Measurements from ENCODE around the gene C18orf63.

Gene C18orf63

DNA sequence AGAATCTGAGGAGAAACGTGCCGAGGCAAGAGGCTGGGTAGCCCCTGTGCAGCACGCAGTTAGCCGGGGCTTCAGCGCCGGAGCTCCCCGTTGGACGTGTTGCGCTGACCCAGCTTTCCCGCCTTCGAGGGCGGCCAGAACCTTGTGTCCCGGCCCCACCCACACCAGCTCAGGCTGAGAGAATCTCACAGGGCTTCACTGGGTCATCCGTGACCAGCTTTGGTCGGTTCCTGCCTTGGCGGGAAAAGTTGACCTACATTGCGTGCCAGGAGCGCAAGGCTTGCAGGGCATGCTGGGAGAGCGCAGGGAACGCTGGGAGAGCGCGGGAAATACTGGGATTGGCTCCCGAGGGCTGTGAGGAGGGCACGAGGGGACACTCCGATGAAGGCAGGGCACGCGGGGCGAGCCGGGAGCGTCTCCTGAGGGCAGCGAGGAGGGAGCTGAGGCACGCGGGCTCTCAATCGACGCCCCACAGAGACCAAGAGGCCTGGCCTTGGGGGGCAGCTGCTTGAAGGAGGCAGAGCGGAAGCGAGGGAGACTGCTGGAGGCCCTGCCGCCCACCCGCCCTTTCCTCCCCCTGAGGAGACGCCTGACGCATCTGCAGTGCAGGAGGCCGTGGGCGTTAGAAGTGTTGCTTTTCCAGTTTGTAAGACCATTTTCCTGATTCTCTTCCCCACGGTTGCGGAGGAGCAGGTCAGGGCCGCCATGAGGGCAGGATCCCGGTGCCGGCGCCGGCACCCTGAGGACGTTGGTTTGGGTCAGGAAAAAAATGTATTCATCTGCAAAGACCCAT, at the start of gene C18orf63:
C18orf63 (plus strand) TSS at position 376 of the 793 bp plus-strand sequence. CDS start 2,027 bp downstream, outside the sequence.
- no peak for DNase-seq (ENCODE audit: insufficient read length, low spot score)

DNA sequence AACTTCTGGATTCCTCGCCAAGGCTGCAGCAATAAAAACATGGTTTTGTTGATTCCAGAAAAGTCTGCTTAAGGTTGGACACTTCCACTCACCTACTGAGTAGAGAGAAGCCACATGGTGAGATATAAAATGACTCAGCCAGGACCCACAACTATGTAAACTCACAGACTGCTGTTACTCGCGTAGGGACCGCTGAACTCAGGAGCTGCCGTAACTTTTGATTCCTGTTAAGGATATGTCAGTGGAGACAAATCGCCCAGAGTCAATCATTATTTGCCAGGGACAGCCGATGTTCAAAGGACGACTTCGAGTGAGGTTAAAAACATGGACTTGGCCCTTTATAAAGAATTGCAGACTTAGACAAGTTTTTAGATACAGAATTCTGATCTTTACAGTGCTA, 49.5 kb upstream of the C18orf63 start:
- TF ChIP-seq, protein P1, sequence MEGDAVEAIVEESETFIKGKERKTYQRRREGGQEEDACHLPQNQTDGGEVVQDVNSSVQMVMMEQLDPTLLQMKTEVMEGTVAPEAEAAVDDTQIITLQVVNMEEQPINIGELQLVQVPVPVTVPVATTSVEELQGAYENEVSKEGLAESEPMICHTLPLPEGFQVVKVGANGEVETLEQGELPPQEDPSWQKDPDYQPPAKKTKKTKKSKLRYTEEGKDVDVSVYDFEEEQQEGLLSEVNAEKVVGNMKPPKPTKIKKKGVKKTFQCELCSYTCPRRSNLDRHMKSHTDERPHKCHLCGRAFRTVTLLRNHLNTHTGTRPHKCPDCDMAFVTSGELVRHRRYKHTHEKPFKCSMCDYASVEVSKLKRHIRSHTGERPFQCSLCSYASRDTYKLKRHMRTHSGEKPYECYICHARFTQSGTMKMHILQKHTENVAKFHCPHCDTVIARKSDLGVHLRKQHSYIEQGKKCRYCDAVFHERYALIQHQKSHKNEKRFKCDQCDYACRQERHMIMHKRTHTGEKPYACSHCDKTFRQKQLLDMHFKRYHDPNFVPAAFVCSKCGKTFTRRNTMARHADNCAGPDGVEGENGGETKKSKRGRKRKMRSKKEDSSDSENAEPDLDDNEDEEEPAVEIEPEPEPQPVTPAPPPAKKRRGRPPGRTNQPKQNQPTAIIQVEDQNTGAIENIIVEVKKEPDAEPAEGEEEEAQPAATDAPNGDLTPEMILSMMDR (IDR thresholded peaks at IDR 0.05; ENCODE audit: insufficient read depth, missing control alignments), result no peak
- FAIRE-seq (no peak), DNase-seq (ENCODE audit: insufficient read length, low spot score) (no peak)

More for the DNA sequence above, at the start of gene C18orf63:
- TF ChIP-seq, protein P1 (IDR thresholded peaks at IDR 0.05; ENCODE audit: insufficient read depth, missing control alignments), result no peak
- no peak for FAIRE-seq

DNA sequence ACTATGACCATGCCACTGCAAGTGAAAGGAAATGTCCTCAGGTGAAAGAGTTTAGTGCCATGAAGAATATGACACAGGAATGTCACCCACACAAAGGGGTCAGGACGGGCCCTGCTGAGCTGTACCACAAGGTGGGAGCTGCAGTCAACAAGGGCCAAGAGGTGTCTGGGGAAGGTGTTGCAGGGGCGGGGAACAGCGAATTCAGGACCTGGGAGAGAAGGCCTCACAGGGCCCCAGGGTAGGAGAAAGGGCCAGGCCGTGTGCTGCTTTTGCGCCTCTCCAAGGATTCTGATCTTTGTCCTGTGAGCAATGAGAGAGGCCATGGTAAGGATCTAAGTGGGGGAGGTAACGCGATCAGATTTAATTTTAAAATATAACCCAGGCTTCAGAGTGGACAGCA, 47.5 kb upstream of the C18orf63 start:
- FAIRE-seq, result no peak
- no peak for DNase-seq (ENCODE audit: insufficient read length, low spot score)
- TF ChIP-seq, protein P1 (IDR thresholded peaks at IDR 0.05; ENCODE audit: insufficient read depth, missing control alignments), result no peak

DNA sequence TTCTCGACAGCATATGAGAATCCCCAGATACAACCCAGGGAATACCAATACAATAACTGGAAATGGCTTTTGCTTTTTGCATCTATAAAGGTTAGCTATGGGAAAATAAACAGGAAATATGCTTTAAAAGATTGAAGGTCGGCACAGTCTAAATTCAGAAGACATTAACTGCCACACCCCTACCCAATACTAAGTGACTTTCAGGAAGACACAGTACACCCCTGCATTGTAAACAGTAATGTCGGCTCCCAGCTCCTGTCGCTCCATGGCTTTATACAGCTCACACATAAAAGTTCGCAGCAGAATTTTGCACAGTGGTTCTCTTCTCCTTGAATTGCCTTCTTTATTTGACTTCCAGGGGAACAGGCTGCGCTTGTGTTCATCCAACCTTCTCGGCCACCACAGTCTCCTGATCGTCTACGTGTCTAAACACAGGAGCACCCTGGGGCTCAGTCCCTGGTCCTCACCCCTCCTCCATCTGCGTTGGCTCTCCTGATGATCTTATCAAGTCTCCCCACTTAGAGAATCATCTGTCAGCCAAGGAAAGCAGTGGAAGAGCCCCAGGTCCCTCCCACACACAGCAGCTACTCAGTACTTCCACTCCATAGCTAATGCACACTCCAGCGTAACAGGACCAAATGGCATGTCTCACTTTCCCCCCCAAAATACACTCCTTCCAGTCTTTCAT, 46.6 kb upstream of the C18orf63 start:
- no peak for DNase-seq (ENCODE audit: insufficient read length, low spot score)
- peak; percentile 56 for FAIRE-seq
- TF ChIP-seq, protein P1 (IDR thresholded peaks at IDR 0.05; ENCODE audit: insufficient read depth, missing control alignments), result no peak

DNA sequence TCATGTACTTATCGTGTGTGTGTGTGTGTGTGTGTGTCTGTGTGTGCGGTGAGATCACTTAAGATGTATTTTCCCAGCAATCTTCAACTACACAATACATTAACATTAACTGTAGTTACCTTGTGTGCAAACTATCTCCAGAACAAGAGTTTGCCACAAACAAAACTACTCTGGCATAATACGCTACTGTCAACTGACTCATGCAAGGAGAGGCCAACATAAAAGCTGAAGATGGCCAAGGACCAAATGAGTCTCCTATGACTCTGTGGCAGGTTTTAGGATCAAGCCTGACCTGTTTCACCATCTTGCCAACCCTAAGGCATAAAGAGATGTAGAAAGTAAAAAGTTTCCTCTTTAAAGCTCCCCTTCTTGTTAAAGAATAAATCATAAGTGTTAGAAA, 44.0 kb upstream of the C18orf63 start:
- TF ChIP-seq, protein P1 (IDR thresholded peaks at IDR 0.05; ENCODE audit: insufficient read depth, missing control alignments), result no peak
- peak; percentile 96 for FAIRE-seq

DNA sequence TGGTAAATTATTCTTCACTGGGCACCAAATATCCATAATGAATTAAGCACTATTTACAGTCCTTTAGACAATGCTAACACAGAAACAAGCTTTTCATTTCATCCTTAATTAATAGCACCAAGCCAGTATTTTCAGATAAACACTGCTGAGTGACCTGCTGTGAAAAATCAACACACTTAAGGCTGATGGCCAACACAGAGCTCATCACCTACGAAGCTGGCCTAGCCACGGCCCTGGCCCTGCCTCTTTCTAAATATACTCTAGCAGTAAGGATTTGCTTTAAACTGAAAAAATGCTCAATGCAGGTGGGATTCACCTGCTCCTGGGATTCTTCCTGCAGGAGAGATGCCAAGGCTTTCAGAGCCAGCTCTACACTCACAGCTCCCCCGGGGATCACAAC, 42.2 kb upstream of the C18orf63 start:
- TF ChIP-seq, protein P1 (IDR thresholded peaks at IDR 0.05; ENCODE audit: insufficient read depth, missing control alignments), result no peak
- FAIRE-seq, result no peak
- no peak for DNase-seq (ENCODE audit: insufficient read length, low spot score)

More for the DNA sequence above, 44.0 kb upstream of the C18orf63 start:
- no peak for DNase-seq (ENCODE audit: insufficient read length, low spot score)

DNA sequence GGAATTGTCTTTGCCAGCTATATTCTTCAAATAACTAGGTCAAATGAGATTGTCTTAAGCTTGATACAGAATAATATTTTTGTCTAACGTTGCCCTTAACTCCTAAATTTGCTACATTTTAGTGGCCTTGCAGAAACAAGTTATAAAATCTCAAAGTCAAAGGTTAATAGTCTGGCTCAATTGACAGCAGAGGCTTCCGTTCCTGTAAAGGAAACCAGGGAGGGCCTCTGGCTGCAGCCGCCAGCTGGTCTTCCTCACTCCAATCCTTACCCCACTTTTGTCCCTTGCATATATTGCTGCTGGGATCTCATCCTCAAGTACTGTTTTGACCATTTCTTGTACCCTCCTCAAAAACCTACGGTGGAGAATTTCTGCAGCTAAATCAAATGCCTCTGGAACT, 40.9 kb upstream of the C18orf63 start:
- no peak for FAIRE-seq
- DNase-seq (ENCODE audit: insufficient read length, low spot score), result peak; percentile 18
- TF ChIP-seq, protein P1 (IDR thresholded peaks at IDR 0.05; ENCODE audit: insufficient read depth, missing control alignments), result no peak

Measured in D721Med (cell line).